Heart left ventricle (tissue), 16 donors: Measurements from ENCODE around the gene WDR17. TPM values are rescaled to one million over a fixed set of nuclear protein-coding genes. Genes with fewer than 3 reads are reported as not detected.

Experiments used
- ATAC-seq, 4 donors: fragments of 200-7000 bp; cut with Tn5 transposase; one replicate each; pipeline ENCODE4 v1.9.1; 2020 to 2022; ENCODE audit warnings: moderate library complexity in 4 of 4, mild to moderate bottlenecking in 3 of 4, moderate number of reproducible peaks in 1 of 4
- DNase-seq, 5 donors: peaks; one replicate each; pipeline ENCODE4 v3.0.0-alpha.2; 2020
- H3K27ac ChIP-seq, 12 donors: fragments of 200-600 bp; sonication (generic) in 4 of 12; one replicate each; pipeline versions ENCODE4 v1.5.0 to v1.8.0; 2016 to 2022; ENCODE audit warnings: mild to moderate bottlenecking in 2 of 12
- H3K27me3 ChIP-seq, 9 donors: fragments of 200-600 bp; sonication (generic) in 2 of 9; one replicate each; pipeline versions ENCODE4 v1.5.1 to v1.8.0; 2016 to 2022; ENCODE audit warnings: mild to moderate bottlenecking in 3 of 9
- H3K36me3 ChIP-seq, 9 donors: fragments of 200-600 bp; sonication (generic) in 2 of 9; one replicate each; pipeline versions ENCODE4 v1.5.0 to v1.8.0; 2018 to 2022; ENCODE audit warnings: mild to moderate bottlenecking in 2 of 9
- H3K4me1 ChIP-seq, 12 donors: fragments of 200-600 bp; sonication (generic) in 4 of 12; one replicate each; pipeline versions ENCODE4 v1.5.0 to v1.8.0; 2016 to 2022; ENCODE audit warnings: mild to moderate bottlenecking in 3 of 12
- H3K4me3 ChIP-seq, 12 donors: fragments of 200-600 bp; sonication (generic) in 4 of 12; one replicate each; pipeline versions ENCODE4 v1.5.0 to v1.8.0; 2017 to 2022; ENCODE audit warnings: mild to moderate bottlenecking in 9 of 12, moderate library complexity in 4 of 12
- H3K9me3 ChIP-seq, 12 donors: fragments of 200-600 bp; sonication (generic) in 4 of 12; one replicate each; pipeline versions ENCODE4 v1.5.0 to v1.8.0; 2016 to 2022; ENCODE audit warnings: mild to moderate bottlenecking in 1 of 12
- CTCF ChIP-seq, 12 donors: fragments of 200-600 bp; sonication (generic) in 4 of 12; IDR thresholded peaks; one replicate each; pipeline versions ENCODE4 v1.5.0 to v1.8.0; 2018 to 2022; ENCODE audit warnings: antibody characterized with exemption in 12 of 12, mild to moderate bottlenecking in 5 of 12
- POLR2A ChIP-seq, 2 donors: fragments of 450-650 bp; IDR thresholded peaks; one replicate each; pipeline ENCODE4 v1.6.1; 2017; ENCODE audit warnings: antibody characterized with exemption in 2 of 2, mild to moderate bottlenecking in 2 of 2, moderate library complexity in 2 of 2
- WGBS, 4 donors: extraction: QIAGEN DNeasy Blood & Tissue Kit in 2 of 4; methylation state at CpG; one replicate each; pipeline versions ENCODE4 v1.1.5 to v1.1.7; 2013 to 2018; 5-methylcytosine and 5-hydroxymethylcytosine counted together
- intact Hi-C, 10 donors: fragments of 100-400 bp; cut with DNase I; formaldehyde crosslinking; loops; one replicate each; pipeline versions ENCODE4 v1.11.1 to v1.14.2; 2022
- polyA plus RNA-seq, 2 donors: library from polyadenylated mRNA; stranded (reverse); fragments of 200-250 nt; gene quantifications; one replicate each; pipeline ENCODE4 v1.2.3, GENCODE V29; 2013
- total RNA-seq, 9 donors: library from RNA; depleted of rRNA in 2 of 9; stranded (reverse); fragments of >200 nt in 2 of 9; fragmentation: NEBNext Ultra II Directional in 3 of 9; extraction: Animal tissue kit (Norgen Biotek cat#: 25700) in 3 of 9; gene quantifications; one replicate each; pipeline versions ENCODE4 v1.1.0 to v1.2.4, GENCODE V29; 2016 to 2023
- donor health status: ischemic (EF 13 %, LVEDD 7.1; RV severe dilation, severe dysfunction).
- donor health status: healthy with polysubstance abuse.
- donor health status: DM: no; HTN: yes; CAD: no.
- donor health status: DM: no; HTN: no; CAD: no.
- donor health status: ischemic (EF 25% LVEDD 6.9; RV normal size, moderate dysfunction).
- donor health status: ischemic (EF 25% LVEDD 5.7; RV mildly dilated, moderate dysfunction).
- donor health status: healthy.
- donor health status: DM: yes; HTN: yes; CAD: no.
- donor health status: ischemic (EF 35%, LVEDD 5.7; RV mildly dilated, moderate dysfunction).
- donor health status: nonischemic (EF 11% LVEDD 7.7; RV severe dilation, severe dysfunction).
- donor health status: DM: yes; HTN: yes; CAD: no.
- donor health status: PGD.
- donor health status: ischemic (EF 29% LVEDD 5.4; RV normal size, mild dysfunction).
- donor health status: nonischemic (EF 23%, LVEDD 6.1; RV moderate dilation, normal function).

WDR17 gene
- total and polyA plus RNA-seq, 11 donors: 0.21 to 1.4 (median 0.58) TPM

- no peak for TF ChIP-seq POLR2A (IDR thresholded peaks at IDR 0.05)
- no peak for TF ChIP-seq CTCF (IDR thresholded peaks at IDR 0.05)
- WGBS, 4 donors: 81 to 89% (median 85%) methylated on average over 8 of the region's 8 CpGs
- intact Hi-C loops: loop anchor here in 8 of 10 donors (5.0 to 10.0 kb wide), 6 partner anchors 34 to 124 kb away; partner anchors contain the start of gene SPCS3 (in 2 of the 8)
Observed at GRCh38 chr4:176198316-176198903, 132.8 kb downstream of the WDR17 start.

GRCh38 chr4:176205299-176205698 is 139.7 kb downstream of the WDR17 start:
- no peak overlapping the region for H3K4me3 ChIP-seq
- H3K27me3 ChIP-seq: no peaks in the 10 kb centered on the region
- WGBS, 4 donors: 49 to 60% (median 55%) methylated on average over 4 of the region's 4 CpGs
- H3K4me1 ChIP-seq: peaks cover 0 to 6% (median 0%) of the 10 kb centered on the region in 12 donors
- DNase-seq: no peak
- no peak for TF ChIP-seq CTCF (IDR thresholded peaks at IDR 0.05)
- no peak for TF ChIP-seq POLR2A (IDR thresholded peaks at IDR 0.05)
- no peak overlapping the region for H3K27ac ChIP-seq
- intact Hi-C loops: no loop called here
- H3K9me3 ChIP-seq: no peaks in the 10 kb centered on the region
- no peak for ATAC-seq
- H3K36me3 ChIP-seq: no peaks in the 10 kb centered on the region

More at GRCh38 chr4:176198316-176198903, 132.8 kb downstream of the WDR17 start:
- Histone ChIP-seq H3K9me3 (no peaks in the 10 kb centered on the region), H3K27ac (no peak overlapping the region), H3K27me3 (peaks cover 0 to 6% (median 0%) of the 10 kb centered on the region in 9 donors), H3K4me3 (no peak overlapping the region), H3K4me1 (peaks cover 0 to 10% (median 2%) of the 10 kb centered on the region in 12 donors), H3K36me3 (no peaks in the 10 kb centered on the region)
- no peak for ATAC-seq
- DNase-seq: no peak

GRCh38 chr4:176207839-176208238 is 142.2 kb downstream of the WDR17 start:
- Histone ChIP-seq H3K4me1 (peaks cover 0 to 6% (median 0%) of the 10 kb centered on the region in 12 donors), H3K36me3 (no peaks in the 10 kb centered on the region), H3K4me3 (no peak overlapping the region), H3K27ac (no peak overlapping the region), H3K27me3 (no peaks in the 10 kb centered on the region), H3K9me3 (peaks cover 0 to 11% (median 0%) of the 10 kb centered on the region in 12 donors)
- intact Hi-C loops: no loop called here
- 45 to 65% (median 50%) methylated on average over 5 of the region's 5 CpGs for WGBS, 4 donors
- DNase-seq (peak in 1 of 5 donors; percentile 31), ATAC-seq (peak in 3 of 4 donors; percentile 42 to 76 (median 69))
- TF ChIP-seq CTCF (IDR thresholded peaks at IDR 0.05) (no peak), POLR2A (IDR thresholded peaks at IDR 0.05) (no peak)

- ATAC-seq: no peak
- TF ChIP-seq POLR2A (IDR thresholded peaks at IDR 0.05) (no peak), CTCF (IDR thresholded peaks at IDR 0.05) (no peak)
Observed at GRCh38 chr4:176209535-176209934, 143.9 kb downstream of the WDR17 start.

More at GRCh38 chr4:176209535-176209934, 143.9 kb downstream of the WDR17 start:
- no peak for DNase-seq
- peaks cover 0 to 11% (median 0%) of the 10 kb centered on the region in 12 donors for H3K9me3 ChIP-seq
- intact Hi-C loops: no loop called here
- no peaks in the 10 kb centered on the region for H3K36me3 ChIP-seq
- H3K27ac ChIP-seq: no peak overlapping the region
- 87 to 93% (median 89%) methylated on average over 4 of the region's 4 CpGs for WGBS, 4 donors
- H3K27me3 ChIP-seq: no peaks in the 10 kb centered on the region
- H3K4me3 ChIP-seq: no peak overlapping the region
- peaks cover 0 to 6% (median 0%) of the 10 kb centered on the region in 12 donors for H3K4me1 ChIP-seq
